Femur (tissue), 1 donor: Measurements from ENCODE around the gene PSMD6.

Source experiments
- DNase-seq: peaks from one replicate; pipeline ENCODE4 v3.0.0-alpha.2; 2017

The PSMD6 gene

GRCh38 chr3:63975723-63976122 is 47.6 kb downstream of the PSMD6 start:
- DNase-seq: peak; percentile 52

GRCh38 chr3:63974451-63974850 is 48.8 kb downstream of the PSMD6 start:
- no peak for DNase-seq

GRCh38 chr3:63973406-63973805 is 49.9 kb downstream of the PSMD6 start:
- DNase-seq: no peak

- DNase-seq: no peak
These were observed 50.3 kb downstream of the PSMD6 start for GRCh38 chr3:63972987-63973386.

GRCh38 chr3:63972196-63972595 is 51.1 kb downstream of the PSMD6 start:
- no peak for DNase-seq

- no peak for DNase-seq
These were observed 52.4 kb downstream of the PSMD6 start for GRCh38 chr3:63970631-63971475.

GRCh38 chr3:63969876-63970275 is 53.4 kb downstream of the PSMD6 start:
- no peak for DNase-seq

GRCh38 chr3:63968612-63969350 is 54.5 kb downstream of the PSMD6 start:
- DNase-seq: no peak

- DNase-seq: peak; percentile 56
These were observed 55.4 kb downstream of the PSMD6 start for GRCh38 chr3:63967675-63968611.

GRCh38 chr3:63966871-63967270 is 56.4 kb downstream of the PSMD6 start:
- DNase-seq: no peak

GRCh38 chr3:63966007-63966406 is 57.3 kb downstream of the PSMD6 start:
- no peak for DNase-seq

- DNase-seq: no peak
These were observed 58.4 kb downstream of the PSMD6 start for GRCh38 chr3:63964681-63965485.

GRCh38 chr3:63963496-63963895 is 59.8 kb downstream of the PSMD6 start:
- DNase-seq: no peak

GRCh38 chr3:63961891-63962290 is 61.4 kb downstream of the PSMD6 start:
- DNase-seq: no peak
